GM13976 (cell line): Measurements from ENCODE around the gene RTEL1.

Experiments
- DNase-seq: peaks from one replicate; pipeline ENCODE4 v3.0.0; 2012; ENCODE audit warnings: low spot score
- in situ Hi-C: fragments of 300-500 bp; cut with MboI; formaldehyde crosslinking; loops from one replicate; pipeline ENCODE4 v1.12.0; 2022; ENCODE audit warnings: low sequenced_read_pairs, mixed read lengths, inconsistent platforms; ENCODE audit not compliant: unreplicated experiment
- TF ChIP-seq, protein P1 (sequence below): IDR thresholded peaks from 2 replicates; pipeline ENCODE4 v1.5.1; 2012; ENCODE audit warnings: borderline replicate concordance, mild to moderate bottlenecking; ENCODE audit not compliant: insufficient read depth; ENCODE audit errors: extremely low read depth, missing control alignments, control extremely low read depth

The RTEL1 gene

DNA sequence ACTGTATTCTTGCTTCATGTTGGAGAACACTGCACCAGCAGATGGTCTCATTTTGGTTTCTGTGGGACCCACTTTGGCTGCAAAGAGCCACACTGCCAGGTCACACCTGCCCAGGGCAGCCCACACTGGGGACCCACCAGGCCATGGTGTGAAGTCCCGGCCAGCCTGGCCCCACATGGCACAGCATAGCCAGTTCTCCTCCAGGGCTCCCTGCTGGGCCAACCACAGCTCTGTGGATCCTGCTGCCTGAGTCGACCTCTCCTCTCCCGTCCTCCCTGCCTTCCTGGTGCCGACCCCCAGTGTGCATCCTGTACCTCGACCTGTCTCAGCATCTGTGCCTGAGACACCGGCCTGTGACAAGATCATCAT is 46.6 kb downstream of the RTEL1 start:
- in situ Hi-C loops, result loop anchor here (10.0 kb wide), 1 partner anchor 150 kb away; no protein-coding TSS in a partner anchor
- TF ChIP-seq, protein P1, sequence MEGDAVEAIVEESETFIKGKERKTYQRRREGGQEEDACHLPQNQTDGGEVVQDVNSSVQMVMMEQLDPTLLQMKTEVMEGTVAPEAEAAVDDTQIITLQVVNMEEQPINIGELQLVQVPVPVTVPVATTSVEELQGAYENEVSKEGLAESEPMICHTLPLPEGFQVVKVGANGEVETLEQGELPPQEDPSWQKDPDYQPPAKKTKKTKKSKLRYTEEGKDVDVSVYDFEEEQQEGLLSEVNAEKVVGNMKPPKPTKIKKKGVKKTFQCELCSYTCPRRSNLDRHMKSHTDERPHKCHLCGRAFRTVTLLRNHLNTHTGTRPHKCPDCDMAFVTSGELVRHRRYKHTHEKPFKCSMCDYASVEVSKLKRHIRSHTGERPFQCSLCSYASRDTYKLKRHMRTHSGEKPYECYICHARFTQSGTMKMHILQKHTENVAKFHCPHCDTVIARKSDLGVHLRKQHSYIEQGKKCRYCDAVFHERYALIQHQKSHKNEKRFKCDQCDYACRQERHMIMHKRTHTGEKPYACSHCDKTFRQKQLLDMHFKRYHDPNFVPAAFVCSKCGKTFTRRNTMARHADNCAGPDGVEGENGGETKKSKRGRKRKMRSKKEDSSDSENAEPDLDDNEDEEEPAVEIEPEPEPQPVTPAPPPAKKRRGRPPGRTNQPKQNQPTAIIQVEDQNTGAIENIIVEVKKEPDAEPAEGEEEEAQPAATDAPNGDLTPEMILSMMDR, result no peak
- no peak for DNase-seq

DNA sequence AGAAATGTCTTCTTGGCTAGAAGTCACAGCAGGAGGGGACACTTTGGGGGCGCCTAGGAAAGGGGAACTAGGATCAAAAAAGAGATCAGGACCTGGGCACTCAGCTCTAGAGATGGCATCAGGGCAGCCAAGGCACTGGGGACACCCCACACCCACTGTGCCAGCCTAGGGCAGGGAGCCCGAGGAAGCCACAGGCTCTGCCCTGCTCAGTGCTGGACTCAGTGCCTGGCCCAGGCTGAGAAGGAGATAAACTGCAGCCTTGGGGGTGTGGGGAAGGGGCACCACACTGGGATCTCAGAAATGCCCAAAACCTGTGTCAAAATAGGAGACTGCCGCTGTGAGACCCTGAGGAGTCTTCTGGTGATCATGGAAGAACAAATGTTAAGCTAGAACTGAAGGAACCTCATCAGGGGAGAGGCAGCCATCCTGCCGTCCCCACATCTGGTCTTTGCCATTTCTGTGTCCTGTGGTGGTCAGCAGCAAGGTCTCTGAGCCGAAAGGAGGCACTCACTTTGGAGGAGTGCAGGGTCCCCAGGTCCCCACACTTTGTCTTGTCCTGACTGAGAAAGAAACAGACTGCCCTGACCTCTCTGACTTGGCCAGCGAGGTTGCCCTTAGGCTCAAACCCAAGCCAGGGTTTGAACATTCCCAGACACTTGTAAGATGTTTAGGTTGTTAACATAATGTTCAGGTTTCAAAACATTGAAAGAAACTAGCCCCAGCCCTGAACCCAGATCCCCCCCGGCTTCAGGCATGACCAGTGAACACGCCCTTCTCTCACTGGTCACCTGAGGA is 47.3 kb downstream of the RTEL1 start:
- DNase-seq, result no peak
- in situ Hi-C loops, result loop anchor here (10.0 kb wide), 1 partner anchor 149 kb away; no protein-coding TSS in a partner anchor
- TF ChIP-seq, protein P1, result no peak

DNA sequence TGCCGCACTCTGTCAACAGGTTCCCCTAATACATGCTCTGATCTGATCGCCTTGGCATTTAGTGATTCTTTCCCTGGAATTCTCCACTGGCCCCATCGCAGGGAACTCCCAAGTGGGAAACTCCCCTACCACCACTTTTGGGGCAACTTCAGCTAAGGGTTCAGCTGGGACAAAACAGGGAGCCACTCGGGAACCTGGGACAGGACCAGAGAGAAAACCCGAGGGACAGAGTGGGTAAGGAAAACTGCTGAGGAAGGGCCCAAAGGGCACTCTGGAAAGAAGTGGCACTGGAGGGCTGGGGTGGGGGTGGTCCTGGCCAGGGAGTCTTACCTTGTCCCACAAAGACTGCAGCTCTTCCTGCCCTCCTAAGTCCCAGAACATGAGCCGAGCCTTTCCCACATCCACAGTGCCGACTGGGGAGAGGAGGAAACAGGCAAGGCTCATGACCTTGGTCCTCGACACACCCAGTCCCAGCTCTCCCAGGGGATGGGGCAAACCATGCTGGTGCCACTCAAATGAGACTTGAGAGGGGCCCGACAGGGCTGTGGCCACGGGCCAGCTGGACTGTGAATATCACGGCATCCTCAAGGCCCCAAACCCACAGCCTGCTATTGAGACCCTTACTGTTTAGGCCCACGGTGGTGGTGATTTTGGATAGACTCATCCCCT is 48.0 kb downstream of the RTEL1 start:
- in situ Hi-C loops, result loop anchor here (10.0 kb wide), 1 partner anchor 149 kb away; no protein-coding TSS in a partner anchor
- no peak for DNase-seq
- TF ChIP-seq, protein P1, result no peak

DNA sequence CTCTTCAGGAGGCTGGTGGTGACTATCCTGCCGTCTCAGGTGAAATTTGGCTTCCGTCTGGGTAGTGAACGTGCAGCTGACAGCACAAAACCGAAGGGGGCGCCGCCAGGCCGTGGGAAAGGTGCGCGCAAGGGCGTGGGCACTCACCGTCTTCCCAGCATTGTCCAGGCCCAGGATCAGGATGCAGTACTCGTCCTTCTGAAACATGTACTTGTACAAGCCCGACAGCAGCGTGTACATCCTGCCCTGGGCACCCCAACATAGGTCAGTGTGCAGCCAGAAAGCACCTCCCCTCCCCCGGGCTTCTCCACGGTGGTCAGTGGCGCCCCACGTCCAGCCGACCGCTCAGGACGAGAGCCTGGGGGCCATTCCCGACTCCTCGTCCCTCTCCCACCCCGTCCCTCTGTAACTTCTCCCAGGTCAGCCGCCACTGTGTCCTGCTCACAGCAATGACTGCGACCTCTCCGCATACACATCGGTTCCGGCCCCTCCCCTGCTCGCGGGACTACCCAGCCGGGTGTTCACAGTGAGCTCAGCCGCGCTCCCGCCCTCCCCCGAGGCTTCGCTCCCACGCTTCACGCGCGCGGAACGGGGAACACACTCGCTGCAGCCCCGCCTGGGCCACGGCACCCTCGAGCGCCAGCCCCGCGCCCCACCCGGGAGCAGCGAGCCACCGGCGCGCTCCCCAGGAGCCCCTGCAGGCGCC is 48.9 kb downstream of the RTEL1 start:
- TF ChIP-seq, protein P1, result peak; percentile 76
- peak; percentile 78 for DNase-seq
- in situ Hi-C loops, result loop anchor here (10.0 kb wide), 1 partner anchor 148 kb away; no protein-coding TSS in a partner anchor

DNA sequence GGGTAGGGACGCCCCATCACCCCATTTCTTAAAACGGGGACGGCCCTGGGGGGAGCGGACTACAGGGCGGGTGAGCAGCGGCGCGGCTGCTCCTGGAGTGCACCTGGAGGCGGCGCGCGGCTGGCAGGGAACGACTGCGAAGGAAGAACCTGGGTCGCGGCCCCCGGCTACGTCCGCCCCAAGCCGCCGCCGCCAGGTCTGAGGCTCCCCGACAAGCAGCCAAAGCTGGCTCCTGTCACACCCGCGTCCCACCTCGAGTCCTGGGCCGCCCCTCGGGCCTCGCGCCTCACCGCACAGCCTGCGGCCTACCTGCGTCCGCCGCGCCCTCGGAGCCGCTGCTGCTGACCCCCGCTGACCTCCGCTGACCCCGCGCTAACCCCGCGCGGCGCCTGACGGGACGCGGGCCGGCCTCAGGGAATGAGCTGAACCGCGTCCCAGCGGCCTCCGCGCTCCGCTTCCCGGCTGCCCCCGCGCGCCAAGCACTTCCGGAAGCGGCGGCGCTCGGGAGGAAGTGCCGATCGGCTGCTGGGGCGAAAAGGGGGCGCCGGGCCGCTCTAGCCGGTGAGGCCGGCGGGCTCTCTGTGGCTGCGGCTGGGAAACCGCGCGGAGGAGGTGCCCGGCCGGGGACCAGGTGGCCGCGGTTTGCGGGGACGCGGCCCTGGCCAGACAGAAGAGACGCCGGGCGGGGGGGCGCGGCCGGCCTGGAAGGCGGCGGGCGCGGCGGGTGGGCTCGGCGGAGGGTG is 49.6 kb downstream of the RTEL1 start, which contains the start of the genes ARFRP1 and ZGPAT:
Gene ARFRP1 (minus strand): TSS at position 419 of the 743 bp plus-strand sequence. CDS start 885 bp downstream, outside the sequence.
Gene ZGPAT (plus strand): TSS at position 482 of the 743 bp plus-strand sequence. CDS start 542 bp downstream, outside the sequence.
- DNase-seq, result peak; percentile 93
- in situ Hi-C loops, result loop anchor here (10.0 kb wide), 1 partner anchor 147 kb away; no protein-coding TSS in a partner anchor
- TF ChIP-seq, protein P1, result no peak
